Inflammatory macrophage (primary cell): Measurements from ENCODE around the gene MRE11.
"Not testable (repeated sequence)": the region's sequence is repeated elsewhere in the genome, so short reads cannot be mapped to it uniquely, and the experiment has no call there.

Experiments used
- DNase-seq, 2 donors: peaks; one replicate each; pipeline ENCODE4 v3.0.0-alpha.2; 2020 to 2022

Gene MRE11

DNA sequence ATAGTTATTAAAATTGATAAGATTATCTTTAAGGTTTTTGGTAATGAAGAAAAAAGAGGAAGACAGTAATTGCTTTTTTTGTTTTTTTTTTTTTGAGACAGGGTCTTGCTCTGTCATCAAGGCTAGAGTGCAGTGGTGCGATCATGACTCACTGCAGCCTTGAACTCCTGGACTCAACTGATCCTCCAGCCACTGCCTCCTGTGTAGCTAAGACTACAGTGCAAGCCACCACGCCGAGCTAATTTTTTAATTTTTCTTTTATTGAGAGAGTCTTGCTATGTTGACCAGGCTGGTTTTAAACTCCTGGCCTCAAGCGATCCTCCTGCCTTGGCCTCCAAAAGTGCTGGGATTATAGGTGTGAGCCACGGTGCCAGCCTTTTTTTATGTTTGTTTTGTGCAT, 12.9 kb upstream of the MRE11 start:
- DNase-seq, result not testable (repeated sequence)

DNA sequence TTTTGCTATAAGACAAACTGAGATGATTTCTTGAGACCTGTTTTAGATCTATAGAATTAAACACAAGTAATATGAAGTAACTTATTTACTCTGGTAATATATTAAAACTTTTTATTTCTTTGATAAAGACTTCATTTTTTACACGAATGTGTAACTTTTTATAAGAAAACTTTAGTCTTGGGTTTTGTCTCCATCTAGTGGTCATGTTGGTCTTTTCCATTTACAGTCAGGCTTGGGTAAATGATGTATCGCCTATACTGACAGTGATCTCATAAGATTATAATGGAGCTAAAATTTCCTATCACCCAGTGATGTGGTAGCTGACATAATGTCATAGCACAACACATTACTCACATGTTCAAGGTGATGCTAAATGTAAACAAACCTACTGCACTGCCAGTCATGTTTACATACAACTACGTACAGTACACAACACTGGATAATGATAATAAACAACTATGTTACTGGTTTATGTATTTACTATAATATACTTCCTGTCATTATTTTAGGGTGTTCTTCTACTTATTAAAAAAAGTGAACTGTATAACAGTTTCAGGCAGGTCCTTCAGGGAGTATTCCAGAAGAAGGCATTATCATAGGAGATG, 11.1 kb upstream of the MRE11 start:
- DNase-seq, result peak; percentile 61 to 76

DNA sequence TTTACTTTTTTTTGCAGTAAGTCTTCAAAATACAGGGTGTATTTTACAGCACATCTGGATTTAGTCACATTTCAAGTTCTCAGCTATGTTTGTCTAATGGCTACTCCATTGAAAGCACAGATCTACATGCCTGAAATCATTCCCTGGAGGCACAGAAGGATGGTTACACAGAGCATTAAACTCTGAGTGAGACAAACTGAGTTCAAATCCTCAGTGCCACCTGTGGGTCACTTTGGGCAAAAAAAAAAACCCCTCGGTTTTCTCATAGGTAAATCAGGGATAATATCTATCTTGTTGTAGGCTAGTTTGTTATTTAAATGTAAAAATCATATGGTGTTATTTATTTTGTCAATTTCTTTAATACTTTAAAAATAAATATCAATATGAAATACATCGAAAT, 7.9 kb upstream of the MRE11 start:
- DNase-seq, result no peak

DNA sequence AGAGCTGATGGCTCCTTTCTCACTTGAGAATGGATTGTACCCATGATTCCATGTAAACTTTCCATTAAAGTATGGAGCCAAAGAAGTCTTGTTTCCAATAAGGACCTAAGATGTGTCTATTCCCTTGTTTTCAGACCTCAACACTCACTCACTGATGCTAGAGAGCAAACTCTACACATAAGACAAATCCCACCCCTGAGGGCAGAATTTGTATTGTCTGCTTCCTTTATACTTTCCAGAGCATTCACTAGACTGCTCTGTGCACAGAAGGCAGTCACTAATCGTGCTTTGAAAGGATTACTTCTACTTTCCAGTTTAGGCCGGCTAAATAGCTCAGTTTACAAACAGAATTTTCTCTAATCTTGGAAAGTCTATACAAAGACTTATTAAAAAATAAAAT, 6.5 kb upstream of the MRE11 start:
- DNase-seq, result no peak

DNA sequence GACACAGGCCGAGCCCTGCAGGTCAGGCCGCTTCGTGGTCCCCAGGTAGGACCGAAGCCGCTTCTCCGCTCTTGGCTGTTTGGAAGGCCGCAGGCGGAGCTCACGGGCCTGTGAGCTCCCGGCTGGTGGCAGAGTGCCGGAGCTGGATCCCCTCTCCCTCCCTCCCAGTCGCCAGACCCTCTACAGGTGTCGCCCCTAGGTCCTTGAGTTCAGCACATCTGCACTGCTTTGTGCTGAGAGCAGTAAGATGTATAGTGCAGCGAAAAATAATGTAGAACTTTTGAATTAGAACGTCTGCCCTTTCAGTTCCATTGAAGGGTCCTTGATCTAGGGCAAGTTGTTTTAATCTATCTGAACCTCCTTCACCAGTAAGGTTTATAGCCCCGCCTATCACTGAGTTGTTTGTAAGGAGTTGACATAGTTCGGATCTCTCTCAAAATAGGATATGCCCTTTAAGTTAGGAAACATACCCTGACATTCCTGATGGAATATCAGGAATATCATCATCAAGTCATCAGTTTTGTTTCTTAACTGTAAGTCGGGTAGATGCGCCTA, 559 bp upstream of the MRE11 start:
- no peak for DNase-seq

DNA sequence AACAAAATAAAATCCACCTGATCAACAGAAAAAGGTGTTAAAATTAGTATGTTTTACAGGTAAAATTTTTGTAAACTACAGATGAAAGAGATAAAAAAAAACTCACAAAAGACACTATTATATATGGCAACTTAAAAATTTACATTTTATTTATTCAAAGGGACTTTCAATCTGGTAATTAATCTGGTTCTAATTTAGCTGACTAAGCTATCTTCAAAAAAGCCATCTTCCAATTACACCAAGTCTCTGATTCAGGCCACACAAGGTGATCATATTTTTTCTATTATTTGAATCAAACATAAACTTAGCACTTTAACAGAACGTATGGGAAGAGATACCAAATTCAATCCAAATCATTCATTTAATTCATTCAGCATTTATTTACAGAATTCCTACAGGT, 7.6 kb downstream of the MRE11 start:
- no peak for DNase-seq

DNA sequence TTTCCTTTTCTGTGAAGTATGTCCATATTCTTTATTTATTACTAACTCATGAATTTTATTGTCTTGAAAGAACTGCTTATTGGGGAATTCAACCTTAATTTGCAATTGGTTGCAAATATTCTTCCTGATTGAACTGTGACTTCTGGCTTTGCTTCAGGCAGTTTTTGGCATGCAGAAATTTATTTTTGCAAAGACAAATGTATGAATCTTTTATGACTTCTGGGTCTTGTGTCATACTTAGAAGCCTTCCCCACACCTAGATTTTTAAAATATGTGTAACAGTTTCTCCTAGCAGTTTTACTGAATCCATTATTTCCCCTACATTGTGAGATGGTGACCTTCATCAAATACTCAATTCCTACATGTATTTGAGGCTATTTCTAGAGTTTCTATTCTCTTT, 12.3 kb downstream of the MRE11 start:
- DNase-seq, result no peak

DNA sequence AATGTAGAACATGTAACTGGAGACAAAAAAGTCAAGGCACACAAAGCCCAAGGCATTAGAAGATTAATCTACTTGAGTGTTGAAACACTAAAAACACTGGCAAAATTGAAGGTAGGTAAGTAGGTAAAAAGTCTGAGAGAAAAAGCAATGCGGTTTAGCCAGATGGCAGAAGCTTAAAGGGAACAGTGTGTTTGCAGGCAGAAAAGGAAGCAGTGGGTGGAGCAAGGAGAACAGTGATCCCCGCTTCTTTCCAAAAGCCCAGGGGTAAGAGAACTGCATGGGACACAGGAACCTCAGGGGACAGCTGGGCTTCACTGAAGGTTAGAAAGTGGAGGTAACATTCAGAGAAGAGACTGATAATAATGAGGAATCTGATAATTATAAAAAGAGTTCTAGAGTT, 16.0 kb downstream of the MRE11 start:
- DNase-seq, result peak in 1 of 2 donors; percentile 26

DNA sequence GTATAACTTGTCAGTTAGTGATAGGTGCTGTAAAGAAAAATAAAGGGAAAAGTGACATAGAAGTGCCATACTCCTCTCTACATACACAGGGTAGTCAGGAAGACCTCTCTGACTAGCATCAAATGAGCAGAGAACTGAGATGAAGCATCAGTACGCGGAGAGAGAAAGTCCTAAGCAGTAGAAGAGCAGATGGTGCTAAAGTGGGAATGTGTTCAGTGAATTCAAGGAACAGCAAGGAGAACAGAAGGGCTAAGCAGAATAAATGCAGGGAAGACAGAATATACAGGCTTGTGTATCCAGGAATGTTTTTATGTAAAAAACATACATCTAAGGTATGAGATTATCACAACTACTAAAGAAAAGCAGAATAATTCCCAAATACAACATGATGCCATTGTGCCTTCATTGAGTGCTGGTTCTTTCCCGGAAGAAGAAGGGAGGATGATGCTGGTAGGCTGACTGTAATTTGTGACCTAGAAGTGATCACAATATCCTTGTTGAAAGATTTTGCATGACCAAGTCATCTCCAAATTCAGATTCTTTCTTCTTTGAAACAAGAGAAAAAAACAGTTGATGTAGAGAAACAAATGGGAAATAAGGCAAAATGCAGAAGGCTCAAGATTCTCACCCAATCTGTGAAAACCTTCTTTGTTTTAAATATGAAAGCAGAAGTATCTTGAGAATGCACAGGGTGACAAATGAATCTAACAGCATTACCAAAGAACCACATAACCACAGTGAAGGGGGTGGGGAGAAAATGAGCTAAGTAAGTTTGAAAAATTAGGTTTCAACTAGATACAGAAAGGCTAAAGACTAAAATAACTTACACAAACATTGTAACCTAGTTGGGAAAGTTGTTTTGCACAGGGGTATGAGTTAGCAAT, 20.5 kb downstream of the MRE11 start:
- peak; percentile 75 to 85 for DNase-seq

DNA sequence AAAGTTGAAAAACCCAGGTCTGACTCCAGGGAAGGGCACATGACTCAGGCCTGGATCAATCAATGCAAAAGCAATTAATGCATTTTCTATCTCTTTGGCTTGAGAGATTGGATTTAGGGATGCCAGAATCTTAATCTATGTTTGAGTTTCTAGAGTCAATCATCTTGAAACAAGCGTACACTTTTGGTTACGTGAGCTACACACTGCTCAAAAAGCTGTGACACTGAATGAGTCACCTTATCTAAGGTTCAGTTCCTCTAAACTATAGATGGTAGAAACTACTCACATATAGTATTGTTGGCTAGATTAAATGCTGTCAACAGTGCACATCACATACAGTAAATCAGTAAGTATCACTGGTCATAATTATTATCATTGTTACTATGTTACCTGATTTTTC, 24.2 kb downstream of the MRE11 start:
- peak in 1 of 2 donors; percentile 5 for DNase-seq

DNA sequence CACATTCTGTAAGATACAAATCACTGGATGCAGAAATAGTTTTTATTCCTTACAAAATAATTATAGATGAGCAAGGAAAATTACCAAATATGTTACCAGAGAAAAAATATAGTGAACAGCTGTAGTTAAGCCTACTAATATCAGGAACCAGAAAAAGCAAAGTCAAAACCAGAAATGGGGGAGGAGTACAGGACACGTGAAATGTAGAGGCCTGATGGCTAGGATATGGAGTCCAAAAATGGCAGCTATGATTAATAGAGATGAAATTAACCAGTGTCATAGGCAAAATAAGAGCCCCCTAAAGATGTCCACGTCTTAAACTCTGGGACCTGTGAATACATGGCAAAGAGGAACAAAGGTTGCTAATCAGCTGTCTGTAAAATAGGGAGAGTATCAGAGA, 34.1 kb downstream of the MRE11 start:
- no peak for DNase-seq

DNA sequence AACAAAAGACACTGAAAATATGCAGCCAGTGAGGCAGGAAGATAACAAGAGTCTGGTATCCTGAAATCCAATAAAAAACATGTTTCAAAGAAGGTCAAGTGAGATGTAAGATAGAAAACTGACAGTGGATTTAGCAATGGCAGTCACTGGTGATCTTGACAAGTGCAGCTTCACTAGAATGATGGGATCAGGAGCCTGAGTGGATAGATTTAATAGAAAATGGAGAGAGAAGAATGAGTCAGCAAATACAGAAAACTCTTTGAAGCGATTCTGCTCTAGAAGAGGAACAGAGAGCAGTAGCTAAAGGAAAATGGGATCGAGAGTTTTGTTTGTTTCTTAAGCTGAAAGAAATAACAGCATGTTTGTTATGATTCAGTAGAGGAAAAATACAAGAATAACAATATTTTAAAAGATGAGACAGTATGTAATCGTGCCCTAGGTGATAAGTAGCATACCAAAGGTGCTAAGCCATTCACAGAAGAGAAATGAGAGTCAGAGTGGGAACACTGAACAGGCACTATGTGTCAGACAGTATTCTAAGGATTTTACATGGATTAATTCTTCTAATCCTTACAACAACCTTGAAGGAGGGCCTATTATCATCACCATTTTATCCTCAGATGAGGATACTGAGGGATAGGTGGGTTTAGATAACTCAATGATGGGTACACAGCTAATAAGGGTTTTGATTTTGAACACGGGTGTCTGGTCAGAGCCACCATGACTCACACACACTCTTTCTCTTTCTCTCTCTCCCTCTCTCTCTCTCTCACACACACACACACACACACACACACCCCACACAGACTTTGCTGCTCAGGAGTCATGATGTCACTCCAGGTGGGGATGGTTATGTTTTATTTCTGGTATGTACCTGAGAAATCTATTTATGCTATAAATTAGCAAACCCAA, 36.3 kb downstream of the MRE11 start:
- DNase-seq, result no peak

DNA sequence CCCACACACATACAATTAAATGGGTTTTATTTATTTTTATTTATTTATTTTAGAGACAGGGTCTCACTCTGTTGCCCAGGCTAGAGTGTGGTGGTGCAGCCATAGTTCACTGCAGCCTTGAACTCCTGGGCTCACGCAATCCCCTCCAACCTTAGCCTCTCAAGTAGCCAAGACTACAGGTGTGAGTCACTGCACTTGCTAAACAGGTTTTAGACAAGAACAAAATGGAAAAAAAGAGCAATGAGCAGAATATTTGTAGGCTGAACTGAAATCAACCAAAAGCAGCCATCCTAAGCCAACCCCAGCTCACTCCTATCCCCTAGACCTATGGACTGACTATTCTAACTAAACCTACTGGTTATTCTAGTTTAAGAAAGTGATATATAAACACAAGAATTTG, 37.8 kb downstream of the MRE11 start:
- DNase-seq, result no peak

DNA sequence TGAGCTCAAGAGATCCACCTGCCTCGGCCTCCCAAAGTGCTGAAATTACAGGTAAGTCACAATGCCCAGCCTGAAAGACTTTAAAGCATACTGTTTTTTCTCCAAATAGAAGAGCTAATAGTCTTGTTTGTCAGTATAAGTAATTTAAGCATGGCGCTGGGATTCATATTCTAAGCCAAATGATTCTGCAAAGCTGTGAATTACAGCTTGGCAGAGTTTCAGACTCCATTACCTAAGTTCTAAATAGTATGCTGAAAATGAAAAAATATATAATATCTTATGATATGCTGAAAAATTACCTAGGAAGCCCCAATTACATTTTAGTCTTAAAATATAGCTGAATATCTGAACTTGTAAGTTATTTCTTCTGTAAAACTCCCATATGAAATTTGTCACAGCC, 39.3 kb downstream of the MRE11 start:
- no peak for DNase-seq

DNA sequence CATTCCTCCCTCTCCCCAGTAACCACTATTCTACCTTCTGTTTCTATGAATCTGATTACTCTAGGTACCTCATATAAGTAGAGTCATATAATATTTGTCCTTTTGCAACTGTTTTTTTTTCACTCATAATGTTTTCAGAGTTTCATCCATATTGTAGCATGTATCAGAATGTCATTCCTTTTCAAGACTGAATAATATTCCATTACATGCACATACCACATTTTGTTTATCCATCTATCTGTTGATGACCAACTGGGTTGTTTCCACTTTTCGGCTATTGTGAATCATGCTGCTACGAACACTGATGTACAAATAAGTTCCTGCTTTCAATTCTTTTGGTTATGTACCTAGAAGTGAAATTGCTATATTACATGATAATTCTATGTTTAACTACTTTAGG, 40.7 kb downstream of the MRE11 start:
- DNase-seq, result no peak

DNA sequence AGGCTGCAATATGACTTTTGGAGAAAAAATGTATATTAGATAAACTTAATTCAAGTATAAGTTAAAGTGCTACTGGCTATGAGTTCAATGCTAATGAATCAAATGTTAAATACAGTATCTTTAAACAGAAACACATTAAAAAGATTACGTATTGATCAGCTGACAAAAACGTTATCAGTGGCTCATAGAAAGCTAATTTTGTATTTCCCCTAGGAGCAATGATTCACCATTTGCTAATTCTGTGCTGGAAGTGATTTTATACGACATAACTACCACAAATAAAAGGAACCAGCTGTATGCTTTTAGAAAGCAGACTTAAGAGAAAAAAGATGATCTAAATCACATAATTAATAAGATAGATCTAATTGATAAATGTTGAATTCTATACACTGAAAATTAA, 43.6 kb downstream of the MRE11 start:
- peak in 1 of 2 donors; percentile 15 for DNase-seq

DNA sequence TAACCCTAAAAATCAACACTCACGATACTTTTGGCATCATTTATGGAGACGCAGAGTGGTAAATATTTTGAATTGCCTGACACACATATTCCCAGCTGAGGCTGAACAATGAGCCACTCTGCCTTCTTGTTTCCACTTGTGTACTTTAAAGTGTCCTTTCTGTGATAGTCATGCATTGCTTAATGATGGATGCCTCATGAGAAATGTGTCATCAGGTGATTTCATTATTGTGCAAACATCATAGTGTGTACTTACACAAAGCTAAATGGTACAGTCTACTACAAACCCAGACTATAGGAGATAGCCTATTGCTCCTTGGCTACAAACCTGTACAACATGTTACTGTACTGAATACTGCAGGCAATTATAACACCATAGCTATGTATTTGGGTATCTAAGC, 44.2 kb downstream of the MRE11 start:
- DNase-seq, result peak; percentile 63 to 72

DNA sequence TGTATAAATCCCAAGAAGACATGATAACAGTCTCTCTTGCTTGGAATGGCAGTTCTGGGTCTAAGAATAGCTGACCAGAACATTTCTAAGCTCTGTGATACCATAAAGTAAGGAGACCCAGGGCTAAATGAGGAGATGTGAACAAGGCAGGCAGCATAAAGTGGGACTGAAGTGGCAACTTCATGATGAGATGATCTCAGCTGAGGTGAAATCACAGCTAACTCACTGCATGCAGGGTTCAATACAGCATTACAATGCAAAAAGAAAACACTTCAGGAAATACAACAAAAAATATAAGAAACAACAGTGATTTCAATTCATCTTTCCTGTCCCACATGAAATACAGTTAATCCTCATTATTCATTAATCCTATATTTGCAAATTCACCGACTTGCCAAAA, 44.6 kb downstream of the MRE11 start:
- peak in 1 of 2 donors; percentile 24 for DNase-seq

DNA sequence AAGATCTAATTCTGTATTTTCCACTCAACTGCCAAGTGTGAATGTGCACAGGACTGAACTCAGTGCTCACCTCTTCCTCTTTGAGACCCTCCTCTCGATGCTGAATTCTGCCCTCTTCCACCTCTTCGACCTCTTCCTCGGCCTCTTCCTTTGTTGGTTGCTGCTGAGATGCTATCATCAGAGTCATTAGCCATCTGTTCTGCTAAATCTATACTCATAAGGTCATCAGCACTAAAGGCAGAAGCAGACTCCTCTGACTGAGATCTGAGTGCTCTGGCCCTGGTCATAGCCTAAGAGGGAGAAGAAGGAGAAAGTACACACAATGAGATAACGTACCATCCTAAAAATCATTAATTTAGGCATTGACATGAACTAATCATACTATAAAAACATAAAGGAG, 46.5 kb downstream of the MRE11 start:
- DNase-seq, result no peak

DNA sequence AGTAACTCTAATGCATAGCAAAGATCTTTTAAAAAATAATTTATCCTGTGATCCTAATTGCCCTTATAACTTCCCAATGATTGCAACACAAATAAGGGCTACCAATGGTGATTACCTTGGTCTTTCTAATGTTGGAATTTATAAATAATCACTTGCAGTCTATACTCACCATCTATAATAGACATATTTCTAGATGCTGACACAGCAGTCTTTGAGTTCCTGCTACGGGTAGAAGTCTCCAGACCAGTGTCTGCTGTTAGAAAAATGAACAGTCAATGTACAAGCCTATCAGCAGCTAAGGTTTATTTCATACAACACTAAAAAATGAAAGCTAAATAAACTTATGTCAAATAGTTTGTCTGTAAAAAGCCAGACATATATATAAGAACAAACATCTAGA, 48.0 kb downstream of the MRE11 start:
- no peak for DNase-seq

DNA sequence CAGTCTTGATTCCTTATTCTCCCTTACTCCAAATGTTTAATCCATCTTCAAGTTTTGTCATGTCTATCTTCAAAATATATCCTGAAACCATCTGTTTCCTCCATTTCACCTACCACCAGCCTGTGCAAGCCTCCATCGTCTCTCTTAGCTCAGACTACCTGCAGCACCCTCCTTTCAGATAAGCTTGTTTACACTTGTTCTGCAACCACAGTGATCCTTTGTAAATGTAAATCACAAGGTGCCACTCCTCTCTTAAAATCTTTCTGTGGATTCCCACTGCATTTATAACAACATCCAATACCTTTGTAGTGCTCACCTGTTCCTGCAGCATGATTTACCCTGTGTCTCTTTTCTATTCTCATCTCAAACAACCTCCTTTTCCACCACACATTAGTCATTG, 60.6 kb downstream of the MRE11 start:
- no peak for DNase-seq

DNA sequence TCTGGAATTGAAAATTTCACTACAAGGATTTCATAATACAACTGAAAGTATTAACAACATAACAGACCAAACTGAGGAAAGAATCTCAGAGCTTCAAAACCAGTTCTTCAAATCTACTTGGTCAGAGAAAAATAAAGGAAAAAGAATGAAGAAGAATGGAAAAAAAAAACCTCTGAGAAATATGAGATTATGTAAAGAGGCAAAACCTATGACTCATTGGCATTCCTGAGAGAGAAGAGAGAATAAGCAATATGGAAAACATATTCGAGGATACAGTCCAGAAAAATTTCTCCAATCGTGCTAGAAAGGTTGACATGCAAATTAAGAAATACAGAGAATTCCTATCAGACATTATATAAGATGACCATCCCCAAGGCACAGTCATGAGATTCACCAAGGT, 69.0 kb downstream of the MRE11 start:
- no peak for DNase-seq

DNA sequence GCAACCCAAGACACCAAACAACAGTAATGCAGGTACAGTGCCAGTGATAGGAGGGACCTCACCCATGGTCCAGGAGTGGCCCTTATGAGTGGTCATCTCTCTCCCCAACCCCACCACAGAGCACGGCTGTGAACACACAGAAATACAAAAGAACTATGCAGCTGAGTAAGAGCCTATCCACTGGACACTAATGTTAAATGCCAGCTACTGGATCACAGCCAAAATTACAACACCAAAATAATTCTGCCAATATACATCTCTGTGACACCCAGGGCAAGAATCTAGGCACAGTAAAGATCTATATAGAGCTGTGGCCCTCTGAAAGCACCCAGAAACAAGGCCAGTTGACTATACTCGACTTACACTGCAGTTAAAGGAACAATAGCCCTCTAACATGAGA, 69.6 kb downstream of the MRE11 start:
- DNase-seq, result no peak
